Body of pancreas (tissue), 4 donors: Measurements from ENCODE around the gene CEP170B. TPM values are rescaled to one million over a fixed set of nuclear protein-coding genes. Genes with fewer than 3 reads are reported as not detected.

Source experiments
- ATAC-seq: fragments of 150-250 bp; one replicate; pipeline ENCODE4 v1.9.1; 2016
- DNase-seq, 4 donors: peaks; one replicate each; pipeline ENCODE4 v3.0.0-alpha.2; 2019
- H3K27ac ChIP-seq, 4 donors: fragments of 200-600 bp; sonication (generic); 1 replicate in 3 of 4; 2 replicates in 1 of 4; pipeline versions ENCODE4 v1.5.1 to v1.6.1; 2016 to 2019; ENCODE audit warnings: mild to moderate bottlenecking in 1 of 4, mixed read lengths in 1 of 4, moderate library complexity in 1 of 4
- H3K27me3 ChIP-seq, 2 donors: fragments of 200-600 bp; sonication (generic); one replicate each; pipeline ENCODE4 v1.6.0; 2016; ENCODE audit warnings: mild to moderate bottlenecking in 1 of 2
- H3K36me3 ChIP-seq, 2 donors: fragments of 200-600 bp; sonication (generic); replicated peaks in 1 of 2; 2 replicates each; pipeline ENCODE4 v1.5.1; 2016; ENCODE audit warnings: low read depth in 2 of 2; ENCODE audit not compliant: insufficient read depth in 1 of 2
- H3K4me1 ChIP-seq: fragments of 200-600 bp; sonication (generic); one replicate; pipeline ENCODE4 v1.6.0; 2016
- H3K4me3 ChIP-seq, 2 donors: fragments of 200-600 bp; sonication (generic); 1 replicate in 1 of 2; 2 replicates in 1 of 2; pipeline ENCODE4 v1.5.1; 2016 to 2019
- H3K9me3 ChIP-seq, 3 donors: fragments of 200-600 bp; sonication (generic); 1 replicate in 2 of 3; 2 replicates in 1 of 3; pipeline ENCODE4 v1.5.1; 2016
- CTCF ChIP-seq, 7 experiments: fragments of 450-650 bp in 4 of 7; fragments of 200-600 bp in 3 of 7; sonication (generic) in 3 of 7; IDR thresholded peaks; one replicate each; pipeline ENCODE4 v1.5.1; 2016 to 2019; ENCODE audit warnings: antibody characterized with exemption in 7 of 7
- POLR2A ChIP-seq, 3 donors: fragments of 450-650 bp; IDR thresholded peaks; one replicate each; pipeline ENCODE4 v1.6.1; 2016; ENCODE audit warnings: antibody characterized with exemption in 3 of 3, mild to moderate bottlenecking in 2 of 3
- WGBS, 2 donors: methylation state at CpG; one replicate each; pipeline ENCODE4 v1.1.5; 2017; 5-methylcytosine and 5-hydroxymethylcytosine counted together
- intact Hi-C: fragments of 100-400 bp; cut with DNase I; formaldehyde crosslinking; loops from one replicate; pipeline ENCODE4 v1.15.1; 2023
- total RNA-seq, 2 donors: library from RNA; depleted of rRNA; stranded (reverse); fragments of >200 nt; gene quantifications; one replicate each; pipeline ENCODE4 v1.1.0, GENCODE V29; 2016

The CEP170B gene
- total RNA-seq, 2 donors from 2014 or later, result 23.6 to 41.9 TPM

DNA sequence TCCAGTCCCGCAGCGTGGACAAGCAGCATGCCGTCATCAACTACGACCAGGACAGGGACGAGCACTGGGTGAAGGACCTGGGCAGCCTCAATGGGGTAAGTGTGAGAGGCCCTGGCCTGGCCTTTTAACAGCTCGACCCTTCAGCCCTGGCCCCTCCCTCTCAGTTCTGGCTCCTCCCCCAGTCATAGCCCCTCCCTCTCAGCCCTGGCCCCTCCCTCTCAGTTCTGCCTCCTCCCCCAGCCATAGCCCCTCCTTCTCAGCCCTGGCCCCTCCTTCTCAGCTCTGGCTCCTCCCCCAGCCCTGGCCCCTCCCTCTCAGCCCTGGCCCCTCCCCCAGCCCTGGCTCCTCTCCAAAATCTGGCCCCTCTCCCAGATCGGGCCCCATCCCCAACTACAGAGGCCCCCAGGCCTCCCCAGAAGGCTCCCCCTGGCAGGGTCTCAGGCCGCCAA lies 11.2 kb downstream of the CEP170B start:
- DNase-seq, result peak in 1 of 4 donors; percentile 13
- no peaks in the 10 kb centered on the region for H3K27me3 ChIP-seq
- TF ChIP-seq POLR2A (IDR thresholded peaks at IDR 0.05), result no peak
- TF ChIP-seq CTCF (IDR thresholded peaks at IDR 0.05), result no peak

DNA sequence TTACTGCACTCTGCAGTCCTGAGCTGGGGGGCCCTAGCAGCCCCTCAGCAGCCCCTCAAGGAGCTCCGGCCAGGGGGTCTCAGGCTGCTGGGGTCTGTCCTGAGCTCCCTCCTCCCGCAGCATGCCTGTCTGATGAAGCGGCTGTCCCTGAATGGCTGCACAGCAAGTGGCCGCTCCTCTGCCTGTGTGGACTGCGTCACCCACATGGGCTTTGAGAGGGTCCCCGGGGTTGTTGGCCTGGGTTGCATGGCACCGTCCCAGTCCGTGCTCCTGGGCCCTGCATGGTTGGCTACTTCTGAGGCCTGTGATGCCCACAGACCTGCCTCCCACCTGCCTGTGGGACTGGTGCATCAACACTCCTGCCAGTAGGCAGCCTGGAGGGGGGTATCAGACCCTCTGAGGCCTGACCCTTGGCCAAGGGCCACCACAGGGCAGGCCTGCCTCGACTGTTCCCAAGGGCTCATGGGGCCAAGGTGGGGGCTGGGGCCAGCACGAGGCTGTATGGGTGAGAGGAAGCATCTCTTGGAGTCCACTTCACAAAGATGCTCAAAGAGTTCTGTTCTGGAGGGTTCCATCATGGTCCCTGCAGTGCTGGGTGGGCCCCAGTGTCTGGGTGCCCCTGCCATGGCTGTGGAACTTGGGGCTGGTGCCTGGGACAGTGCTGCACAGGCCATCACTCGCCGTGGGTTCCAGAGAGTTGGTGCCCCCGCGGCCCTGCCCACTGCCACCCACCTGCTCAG lies 12.2 kb downstream of the CEP170B start:
- peak in 1 of 4 donors; percentile 7 for DNase-seq
- no peak for TF ChIP-seq CTCF (IDR thresholded peaks at IDR 0.05)
- no peak for TF ChIP-seq POLR2A (IDR thresholded peaks at IDR 0.05)
- Histone ChIP-seq H3K36me3 (peaks cover 0 to 6% of the 10 kb centered on the region in 2 donors), H3K27me3 (no peaks in the 10 kb centered on the region), H3K27ac (no peak overlapping the region), H3K4me1 (peaks cover 12% of the 10 kb centered on the region), H3K4me3 (no peak overlapping the region), H3K9me3 (no peaks in the 10 kb centered on the region)
- no peak for ATAC-seq
- intact Hi-C loops, result no loop called here
- 67 to 91% methylated on average over 2 to 13 of the region's 14 CpGs for WGBS, 2 donors

More for the DNA sequence above, 11.2 kb downstream of the CEP170B start:
- Histone ChIP-seq H3K36me3 (peaks cover 0 to 6% of the 10 kb centered on the region in 2 donors), H3K4me3 (no peak overlapping the region), H3K27ac (no peak overlapping the region), H3K4me1 (peaks cover 12% of the 10 kb centered on the region), H3K9me3 (no peaks in the 10 kb centered on the region)
- intact Hi-C loops, result no loop called here
- ATAC-seq, result peak; percentile 45
- 84 to 91% methylated on average over 7 to 8 of the region's 8 CpGs for WGBS, 2 donors

DNA sequence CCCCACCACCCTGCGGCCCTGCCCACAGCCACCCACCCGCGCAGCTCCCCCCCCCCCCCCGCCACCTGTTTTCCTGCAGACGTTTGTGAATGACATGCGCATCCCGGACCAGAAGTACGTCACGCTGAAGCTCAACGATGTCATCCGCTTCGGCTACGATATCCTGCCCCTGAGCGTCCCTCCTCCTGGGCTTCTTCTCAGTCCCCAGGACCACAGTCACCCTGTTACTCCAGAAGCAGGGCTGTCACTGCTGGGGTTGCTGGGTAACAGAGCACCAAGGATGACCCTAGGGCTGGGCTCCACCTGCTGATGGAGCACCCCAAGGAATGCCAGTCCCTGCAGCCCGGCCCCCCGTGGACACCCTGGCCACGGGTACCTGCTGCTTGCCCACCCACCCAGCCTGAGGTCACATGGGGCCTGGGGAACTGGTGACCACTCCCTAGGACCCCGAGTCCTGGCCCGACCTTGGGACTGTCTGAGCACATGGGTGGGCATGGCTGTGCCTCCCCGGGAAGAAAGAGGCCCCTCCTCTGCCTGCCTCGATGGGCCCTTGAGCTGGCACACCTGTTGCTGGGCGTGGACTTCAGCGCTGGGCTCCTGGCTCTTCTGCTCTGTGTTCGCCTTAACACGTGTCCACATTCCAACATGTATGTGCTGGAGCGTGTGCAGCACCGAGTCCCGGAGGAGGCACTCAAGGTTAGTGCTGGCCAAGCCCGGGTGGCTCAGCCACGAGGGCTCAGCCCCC lies 12.9 kb downstream of the CEP170B start:
- intact Hi-C loops, result no loop called here
- H3K9me3 ChIP-seq, result no peaks in the 10 kb centered on the region
- H3K27ac ChIP-seq, result no peak overlapping the region
- no peak for TF ChIP-seq POLR2A (IDR thresholded peaks at IDR 0.05)
- TF ChIP-seq CTCF (IDR thresholded peaks at IDR 0.05), result no peak
- H3K4me1 ChIP-seq, result peaks cover 12% of the 10 kb centered on the region
- DNase-seq, result peak in 1 of 4 donors; percentile 10
- no peak overlapping the region for H3K4me3 ChIP-seq
- WGBS, 2 donors, result 77 to 83% methylated on average over 7 to 29 of the region's 30 CpGs
- no peaks in the 10 kb centered on the region for H3K27me3 ChIP-seq
- peaks cover 0 to 6% of the 10 kb centered on the region in 2 donors for H3K36me3 ChIP-seq
- ATAC-seq, result no peak

DNA sequence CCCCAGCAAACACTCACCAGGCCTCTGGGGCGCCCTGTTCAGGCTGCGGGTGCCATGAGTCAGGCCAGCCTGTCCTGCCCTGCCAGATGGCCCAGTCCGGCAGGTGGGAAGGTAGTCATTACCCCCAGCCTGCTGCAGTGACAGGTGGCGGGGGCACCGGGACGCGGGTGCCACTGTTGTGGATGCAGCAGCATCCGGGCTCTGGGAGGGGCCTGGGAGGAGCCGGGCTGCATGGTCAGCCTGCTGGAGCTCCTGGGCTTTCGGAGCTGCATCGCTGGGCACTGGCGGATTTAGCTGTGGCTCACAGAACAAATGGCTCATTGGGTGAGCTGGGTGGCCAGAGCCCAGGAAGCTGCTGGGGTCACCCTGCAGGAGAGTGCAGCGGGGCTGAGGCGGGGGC lies 13.5 kb downstream of the CEP170B start:
- TF ChIP-seq CTCF (IDR thresholded peaks at IDR 0.05), result no peak
- TF ChIP-seq POLR2A (IDR thresholded peaks at IDR 0.05), result no peak
- DNase-seq (peak in 1 of 4 donors; percentile 12), ATAC-seq (no peak)
- Histone ChIP-seq H3K9me3 (no peaks in the 10 kb centered on the region), H3K27ac (no peak overlapping the region), H3K27me3 (no peaks in the 10 kb centered on the region), H3K4me3 (no peak overlapping the region), H3K4me1 (peaks cover 8% of the 10 kb centered on the region), H3K36me3 (peaks cover 0 to 6% of the 10 kb centered on the region in 2 donors)
- 93 to 100% methylated on average over 2 to 14 of the region's 14 CpGs for WGBS, 2 donors
- intact Hi-C loops, result no loop called here
